K562 (cell line): Measurements from ENCODE around the gene TBC1D7. TPM values are rescaled to one million over a fixed set of nuclear protein-coding genes. Genes with fewer than 3 reads are reported as not detected.

Experiments used
- ATAC-seq: fragments of 200-7000 bp; cut with Tn5 transposase; 3 replicates; pipeline ENCODE4 v1.9.1; 2020; ENCODE audit warnings: moderate library complexity
- BruUV-seq: library from RNA; stranded (reverse); fragments of 400-500 nt; replicated peaks from 2 replicates; lab custom pipeline; 2021; lab: Mats Ljungman, UMichigan
- CTCF ChIA-PET: fragments of 300-600 bp; formaldehyde crosslinking; extraction: SDS; loops from one replicate; lab custom pipeline; 2021; ENCODE audit warnings: low intra/inter-chr PET ratio; lab: Yijun Ruan, JAX
- POLR2A ChIA-PET: fragments of 300-600, 350-650 bp; sonication (Branson Sonifier 250); formaldehyde crosslinking; extraction: SDS; loops from one replicate; lab custom pipeline; 2021; ENCODE audit warnings: antibody characterized with exemption, inconsistent platforms; lab: Yijun Ruan, JAX
- DNase-seq, 4 experiments: peaks; one replicate each; pipeline versions ENCODE4 v3.0.0 to v3.0.0-alpha.2; 2011 to 2018; ENCODE audit warnings: low spot score in 3 of 4, mixed read lengths in 3 of 4; ENCODE audit errors: extremely low read depth in 1 of 4
- FAIRE-seq: peaks from 2 replicates; lab custom pipeline; 2011; peaks lifted over from hg19 to GRCh38; lab: Jason Lieb, UNC
- H2AFZ ChIP-seq: 2 replicates; pipeline ENCODE4 v1.6.0; 2011; ENCODE audit warnings: low read depth, low read length, control low read depth, inconsistent platforms
- H3K27ac ChIP-seq: fragments of 200-600 bp; 3 replicates; pipeline ENCODE4 v1.8.0; 2011; ENCODE audit warnings: low read depth, mild to moderate bottlenecking, control low read depth, inconsistent platforms, low read length, moderate library complexity, mixed read lengths; ENCODE audit errors: extremely low read depth
- H3K27me3 ChIP-seq, 2 experiments: fragments of 300-600 bp in 1 of 2; 2 replicates in 1 of 2; 3 replicates in 1 of 2; pipeline versions ENCODE4 v1.6.0 to v1.8.0; 2011; ENCODE audit warnings: inconsistent platforms in 2 of 2, low read length in 2 of 2, mild to moderate bottlenecking in 1 of 2, mixed read lengths in 1 of 2, moderate library complexity in 1 of 2; ENCODE audit not compliant: control insufficient read depth in 2 of 2, insufficient read depth in 2 of 2
- H3K36me3 ChIP-seq: fragments of 300-600 bp; 3 replicates; pipeline ENCODE4 v1.8.0; 2011; ENCODE audit warnings: mild to moderate bottlenecking, low read length, inconsistent platforms; ENCODE audit not compliant: control insufficient read depth, insufficient read depth
- H3K4me1 ChIP-seq, 2 experiments: fragments of 200-600 bp in 1 of 2; replicated peaks in 1 of 2; 2 replicates in 1 of 2; 3 replicates in 1 of 2; pipeline versions ENCODE4 v1.5.1 to v1.8.0; 2011; ENCODE audit warnings: inconsistent platforms in 2 of 2, low read length in 2 of 2, mild to moderate bottlenecking in 1 of 2, mixed read lengths in 1 of 2, moderate library complexity in 1 of 2; ENCODE audit not compliant: control insufficient read depth in 2 of 2, insufficient read depth in 2 of 2
- H3K4me2 ChIP-seq: 2 replicates; pipeline ENCODE4 v1.6.1; 2011; ENCODE audit warnings: low read length, control low read depth, inconsistent platforms, mixed read lengths; ENCODE audit not compliant: insufficient read depth
- H3K4me3 ChIP-seq: fragments of 200-600 bp; sonication (generic), shearing (Covaris generic); 2 replicates; pipeline ENCODE4 v1.5.1; 2016; ENCODE audit warnings: control low read depth, inconsistent platforms
- H3K79me2 ChIP-seq: fragments of 200-600 bp; 3 replicates; pipeline ENCODE4 v1.8.0; 2011; ENCODE audit warnings: low read length, inconsistent platforms; ENCODE audit not compliant: control insufficient read depth, insufficient read depth
- H3K9ac ChIP-seq, 2 experiments: 2 replicates each; pipeline versions ENCODE4 v1.6.0 to v1.6.1; 2011; ENCODE audit warnings: low read depth in 2 of 2, low read length in 2 of 2, control low read depth in 1 of 2, inconsistent platforms in 1 of 2, mild to moderate bottlenecking in 1 of 2, mixed read lengths in 1 of 2; ENCODE audit not compliant: insufficient read depth in 1 of 2
- H3K9me1 ChIP-seq: one replicate; pipeline ENCODE4 v1.6.0; 2011; ENCODE audit warnings: inconsistent platforms, mild to moderate bottlenecking, low read length, moderate library complexity; ENCODE audit not compliant: control insufficient read depth, insufficient read depth
- H3K9me3 ChIP-seq: replicated peaks from 2 replicates; pipeline ENCODE4 v1.5.1; 2011; ENCODE audit warnings: low read depth, low read length, inconsistent platforms; ENCODE audit not compliant: control insufficient read depth, insufficient read depth
- H4K20me1 ChIP-seq: replicated peaks from 2 replicates; pipeline ENCODE4 v1.6.1; 2011; ENCODE audit warnings: low read length, inconsistent platforms, mixed read lengths; ENCODE audit not compliant: control insufficient read depth, insufficient read depth
- CHD1 ChIP-seq: fragments of 200-600 bp; sonication (generic); IDR thresholded peaks from one replicate; pipeline ENCODE4 v1.6.1; 2012; ENCODE audit warnings: mild to moderate bottlenecking, moderate library complexity, low read length, inconsistent platforms
- NR2C2 ChIP-seq, 2 experiments: fragments of 200-800 bp in 1 of 2; sonication (Bioruptor generic) in 1 of 2; sonication (generic) in 1 of 2; formaldehyde crosslinking in 1 of 2; IDR thresholded peaks; 2 replicates each; pipeline versions ENCODE4 v1.6.1 to v1.8.0; 2016 to 2022; ENCODE audit warnings: mild to moderate bottlenecking in 1 of 2, missing compliant biosample characterization in 1 of 2, missing genetic modification characterization in 1 of 2, missing genetic modification reagents in 1 of 2
- TFAP4 ChIP-seq: sonication (generic); formaldehyde crosslinking; IDR thresholded peaks from 2 replicates; pipeline ENCODE4 v1.8.0; 2022; ENCODE audit warnings: missing genetic modification reagents, mild to moderate bottlenecking, moderate library complexity, borderline replicate concordance
- ZNF197 ChIP-seq: fragments of 200-800 bp; sonication (Bioruptor generic); IDR thresholded peaks from 2 replicates; pipeline ENCODE4 v1.6.1; 2016; ENCODE audit warnings: low read depth, missing genetic modification characterization, missing compliant biosample characterization
- ZNF395 ChIP-seq: fragments of 200-800 bp; sonication (Bioruptor generic); IDR thresholded peaks from 2 replicates; pipeline ENCODE4 v1.6.1; 2017; ENCODE audit warnings: missing genetic modification characterization, missing compliant biosample characterization
- WGBS: fragments of 100-300 bp; shearing (Covaris generic); methylation state at CpG from one replicate; pipeline ENCODE4 v1.1.6; 2016; ENCODE audit warnings: low coverage, mixed read lengths; ENCODE audit not compliant: insufficient coverage; ENCODE audit errors: missing lambda C conversion rate; 5-methylcytosine and 5-hydroxymethylcytosine counted together
- in situ Hi-C: fragments of 300-500 bp; cut with MboI; formaldehyde crosslinking; loops from 4 replicates; pipeline ENCODE4 v1.15.0; 2018; ENCODE audit warnings: inconsistent platforms, mixed read lengths
- intact Hi-C: fragments of 100-400 bp; cut with micrococcal nuclease; formaldehyde crosslinking; loops from 2 replicates; pipeline ENCODE4 v1.14.2; 2022
- polyA plus RNA-seq, 8 experiments: library from polyadenylated mRNA; depleted of rRNA in 4 of 8; stranded (reverse) in 5 of 8; unstranded in 3 of 8; fragments of >200 nt; fragmentation: Nextera tagmentation in 2 of 8; fragmentation: Illumina TruSeq in 1 of 8; extraction: Ambion mirVana in 2 of 8; extraction: Trizol in 1 of 8; gene quantifications; 2 replicates each; pipeline versions ENCODE4 v1.2.1 to v1.2.3, GENCODE V29; 2011 to 2014; ENCODE audit warnings: inconsistent platforms in 1 of 8, missing spikeins in 1 of 8
- total RNA-seq, 7 experiments: library from RNA; depleted of rRNA in 6 of 7; stranded (reverse); fragments of >200 nt in 6 of 7; fragmentation: Illumina TruSeq in 2 of 7; extraction: Trizol in 2 of 7; gene quantifications; 2 replicates each; pipeline versions ENCODE4 v1.2.1 to v1.2.3, GENCODE V29; 2011 to 2021; ENCODE audit warnings: low replicate concordance in 1 of 7

TBC1D7 gene
- total and polyA plus RNA-seq, 9 of the 15 experiments (the other 6 are each of a cell fraction or from before 2014, with no cell fraction given), result 49.4 to 107 (median 61.1) TPM

GRCh38 chr6:13360671-13361540 lies 32.6 kb upstream of the TBC1D7 start (continued):
- TF ChIP-seq ZNF395 (CRISPR knock-in tag), result peak; percentile 96
- TF ChIP-seq TFAP4, result peak; percentile 45; the same call in 1 of the 2 replicates
- no peak for TF ChIP-seq NR2C2 (CRISPR knock-in tag; IDR thresholded peaks at IDR 0.05)
- TF ChIP-seq NR2C2 (tag; IDR thresholded peaks at IDR 0.05), result peak; percentile 66
- peak; percentile 84; the same call in 1 of the 2 replicates for TF ChIP-seq ZNF197 (CRISPR knock-in tag)
- TF ChIP-seq, all 486 proteins: peak for 89

GRCh38 chr6:13359287-13359686 lies 30.9 kb upstream of the TBC1D7 start:
- 75% methylated on average over 6 of the region's 6 CpGs for WGBS
- H3K79me2 ChIP-seq, result no peaks in the 10 kb centered on the region
- H3K27me3 ChIP-seq, result no peaks in the 10 kb centered on the region
- H3K4me2 ChIP-seq, result no peak overlapping the region
- H3K36me3 ChIP-seq, result no peaks in the 10 kb centered on the region
- peaks cover 10% of the 10 kb centered on the region for H4K20me1 ChIP-seq
- no peak for FAIRE-seq
- H3K9me3 ChIP-seq, result no peaks in the 10 kb centered on the region
- ChIA-PET POLR2A (interaction anchor here (0.9 to 1.4 kb wide), 3 partner anchors 15 to 282 kb away, joined by 3 read pairs; no protein-coding TSS in a partner anchor), CTCF (no interaction called here)
- intact Hi-C loops (no loop called here), in situ Hi-C loops (no loop called here)
- BruUV-seq, result no TSS peak
- DNase-seq, result no peak
- no peak overlapping the region for H3K27ac ChIP-seq
- ATAC-seq, result no peak
- H3K4me3 ChIP-seq, result no peak overlapping the region
- H2AFZ ChIP-seq, result no peak overlapping the region
- no peak for TF ChIP-seq CHD1
- H3K9me1 ChIP-seq, result peaks cover 2% of the 10 kb centered on the region
- peaks cover 19 to 55% of the 10 kb centered on the region in 2 experiments for H3K4me1 ChIP-seq
- no peak overlapping the region for H3K9ac ChIP-seq
